ENCODE data around the gene MCTP1. TPM values are rescaled to one million over a fixed set of nuclear protein-coding genes. Genes with fewer than 3 reads are reported as not detected.

The MCTP1 gene
- total RNA-seq, 1 donor = 5.8 TPM

DNA sequence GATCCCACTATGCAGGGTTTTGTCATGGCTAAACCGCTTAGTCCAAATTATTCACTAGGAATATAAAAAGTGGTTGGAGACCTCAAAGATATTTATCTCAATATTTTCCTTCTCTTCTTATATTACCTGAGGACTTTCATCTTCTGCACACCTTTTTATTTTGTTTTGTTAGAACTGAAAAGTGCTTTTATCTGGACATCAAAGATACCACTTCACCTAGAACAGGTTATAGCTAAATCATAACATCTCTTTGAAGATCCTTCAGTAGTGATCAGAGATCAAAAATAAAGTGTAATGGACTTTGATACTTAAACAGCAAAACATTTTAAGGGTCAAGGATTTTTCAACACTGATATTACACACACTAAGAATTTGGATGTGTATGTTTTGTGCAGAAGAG, 160.2 kb downstream of the MCTP1 start:
- H3K27ac ChIP-seq (ENCODE audit: low read depth, low read length) = no peak overlapping the region
- TF ChIP-seq, protein P1, sequence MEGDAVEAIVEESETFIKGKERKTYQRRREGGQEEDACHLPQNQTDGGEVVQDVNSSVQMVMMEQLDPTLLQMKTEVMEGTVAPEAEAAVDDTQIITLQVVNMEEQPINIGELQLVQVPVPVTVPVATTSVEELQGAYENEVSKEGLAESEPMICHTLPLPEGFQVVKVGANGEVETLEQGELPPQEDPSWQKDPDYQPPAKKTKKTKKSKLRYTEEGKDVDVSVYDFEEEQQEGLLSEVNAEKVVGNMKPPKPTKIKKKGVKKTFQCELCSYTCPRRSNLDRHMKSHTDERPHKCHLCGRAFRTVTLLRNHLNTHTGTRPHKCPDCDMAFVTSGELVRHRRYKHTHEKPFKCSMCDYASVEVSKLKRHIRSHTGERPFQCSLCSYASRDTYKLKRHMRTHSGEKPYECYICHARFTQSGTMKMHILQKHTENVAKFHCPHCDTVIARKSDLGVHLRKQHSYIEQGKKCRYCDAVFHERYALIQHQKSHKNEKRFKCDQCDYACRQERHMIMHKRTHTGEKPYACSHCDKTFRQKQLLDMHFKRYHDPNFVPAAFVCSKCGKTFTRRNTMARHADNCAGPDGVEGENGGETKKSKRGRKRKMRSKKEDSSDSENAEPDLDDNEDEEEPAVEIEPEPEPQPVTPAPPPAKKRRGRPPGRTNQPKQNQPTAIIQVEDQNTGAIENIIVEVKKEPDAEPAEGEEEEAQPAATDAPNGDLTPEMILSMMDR (IDR thresholded peaks at IDR 0.05; ENCODE audit: extremely low read depth, low read depth, low read length) = no peak
- no peaks in the 10 kb centered on the region for H3K4me1 ChIP-seq (ENCODE audit: insufficient read depth, low read length)
- H4K20me1 ChIP-seq (ENCODE audit: insufficient read depth, low read length) = no peaks in the 10 kb centered on the region
- no peak overlapping the region for H3K4me2 ChIP-seq (ENCODE audit: insufficient read depth, low read length)
- peaks cover 11% of the 10 kb centered on the region for H3K27me3 ChIP-seq (ENCODE audit: insufficient read depth, low read length)
- H3K9me3 ChIP-seq (ENCODE audit: low read depth, low read length) = no peaks in the 10 kb centered on the region
- no peak overlapping the region for H3K4me3 ChIP-seq (ENCODE audit: insufficient read depth, low read length)
- no peak overlapping the region for H2AFZ ChIP-seq (ENCODE audit: low read length)
- no peaks in the 10 kb centered on the region for H3K79me2 ChIP-seq (ENCODE audit: insufficient read depth, low read length)
- DNase-seq (ENCODE audit: insufficient read length, low spot score, missing footprints) = no peak
- no peaks in the 10 kb centered on the region for H3K36me3 ChIP-seq (ENCODE audit: insufficient read depth, low read length)

- Histone ChIP-seq H2AFZ (ENCODE audit: low read length) (no peak overlapping the region), H3K4me2 (ENCODE audit: insufficient read depth, low read length) (no peak overlapping the region), H3K36me3 (ENCODE audit: insufficient read depth, low read length) (no peaks in the 10 kb centered on the region), H3K4me3 (ENCODE audit: insufficient read depth, low read length) (no peak overlapping the region), H3K9me3 (ENCODE audit: low read depth, low read length) (no peaks in the 10 kb centered on the region), H3K4me1 (ENCODE audit: insufficient read depth, low read length) (no peaks in the 10 kb centered on the region), H3K27ac (ENCODE audit: low read depth, low read length) (no peak overlapping the region), H3K79me2 (ENCODE audit: insufficient read depth, low read length) (no peaks in the 10 kb centered on the region), H3K27me3 (ENCODE audit: insufficient read depth, low read length) (peaks cover 11% of the 10 kb centered on the region), H4K20me1 (ENCODE audit: insufficient read depth, low read length) (no peaks in the 10 kb centered on the region)
- no peak for DNase-seq (ENCODE audit: insufficient read length, low spot score, missing footprints)
- TF ChIP-seq, protein P1 (IDR thresholded peaks at IDR 0.05; ENCODE audit: extremely low read depth, low read depth, low read length) = no peak
These were observed 160.8 kb downstream of the MCTP1 start for GRCh38 chr5:95124101-95124500.

DNA sequence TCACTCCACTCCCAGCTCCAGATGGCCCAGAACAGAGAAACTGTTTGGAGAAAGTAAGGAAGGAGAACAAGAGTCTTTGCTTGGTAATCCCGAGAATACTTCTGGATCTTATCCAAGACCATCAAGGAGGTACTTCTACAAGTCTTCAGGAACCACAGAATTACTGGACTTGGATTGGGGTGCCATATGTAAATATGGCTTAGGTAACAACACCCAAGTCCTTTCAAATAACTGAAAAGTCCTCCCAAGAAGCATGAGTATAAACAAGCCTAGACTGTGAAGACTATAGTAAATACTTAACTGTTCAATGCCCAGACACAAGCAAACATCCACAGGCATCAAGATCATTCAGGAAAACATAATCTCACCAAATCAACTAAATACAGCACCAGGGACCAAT, 170.0 kb downstream of the MCTP1 start:
- Histone ChIP-seq H3K9me3 (ENCODE audit: low read depth, low read length) (no peaks in the 10 kb centered on the region), H3K27me3 (ENCODE audit: insufficient read depth, low read length) (no peaks in the 10 kb centered on the region), H3K4me1 (ENCODE audit: insufficient read depth, low read length) (peaks cover 13% of the 10 kb centered on the region), H3K27ac (ENCODE audit: low read depth, low read length) (no peak overlapping the region), H3K4me3 (ENCODE audit: insufficient read depth, low read length) (no peak overlapping the region), H3K36me3 (ENCODE audit: insufficient read depth, low read length) (no peaks in the 10 kb centered on the region), H2AFZ (ENCODE audit: low read length) (no peak overlapping the region), H3K4me2 (ENCODE audit: insufficient read depth, low read length) (no peak overlapping the region), H4K20me1 (ENCODE audit: insufficient read depth, low read length) (no peaks in the 10 kb centered on the region), H3K79me2 (ENCODE audit: insufficient read depth, low read length) (no peaks in the 10 kb centered on the region)
- TF ChIP-seq, protein P1 (IDR thresholded peaks at IDR 0.05; ENCODE audit: extremely low read depth, low read depth, low read length) = no peak
- DNase-seq (ENCODE audit: insufficient read length, low spot score, missing footprints) = no peak

GRCh38 chr5:95114305-95114704, 170.6 kb downstream of the MCTP1 start:
- no peaks in the 10 kb centered on the region for H4K20me1 ChIP-seq (ENCODE audit: insufficient read depth, low read length)
- H3K27me3 ChIP-seq (ENCODE audit: insufficient read depth, low read length) = no peaks in the 10 kb centered on the region
- TF ChIP-seq, protein P1 (IDR thresholded peaks at IDR 0.05; ENCODE audit: extremely low read depth, low read depth, low read length) = no peak
- H3K27ac ChIP-seq (ENCODE audit: low read depth, low read length) = no peak overlapping the region
- H2AFZ ChIP-seq (ENCODE audit: low read length) = no peak overlapping the region
- no peaks in the 10 kb centered on the region for H3K79me2 ChIP-seq (ENCODE audit: insufficient read depth, low read length)
- H3K36me3 ChIP-seq (ENCODE audit: insufficient read depth, low read length) = no peaks in the 10 kb centered on the region
- peaks cover 13% of the 10 kb centered on the region for H3K4me1 ChIP-seq (ENCODE audit: insufficient read depth, low read length)
- no peak for DNase-seq (ENCODE audit: insufficient read length, low spot score, missing footprints)
- no peak overlapping the region for H3K4me3 ChIP-seq (ENCODE audit: insufficient read depth, low read length)
- no peak overlapping the region for H3K4me2 ChIP-seq (ENCODE audit: insufficient read depth, low read length)
- no peaks in the 10 kb centered on the region for H3K9me3 ChIP-seq (ENCODE audit: low read depth, low read length)

Data from osteoblast (primary cell).